HG02938 (cell line): ENCODE results near the gene SPNS3.

Experiments used
- ATAC-seq: cut with Tn5 transposase; IDR thresholded peaks from one replicate; pipeline ENCODE4 v1.9.1; 2021; ENCODE audit warnings: mild to moderate bottlenecking, moderate library complexity; ENCODE audit not compliant: unreplicated experiment

The SPNS3 gene, protein sequence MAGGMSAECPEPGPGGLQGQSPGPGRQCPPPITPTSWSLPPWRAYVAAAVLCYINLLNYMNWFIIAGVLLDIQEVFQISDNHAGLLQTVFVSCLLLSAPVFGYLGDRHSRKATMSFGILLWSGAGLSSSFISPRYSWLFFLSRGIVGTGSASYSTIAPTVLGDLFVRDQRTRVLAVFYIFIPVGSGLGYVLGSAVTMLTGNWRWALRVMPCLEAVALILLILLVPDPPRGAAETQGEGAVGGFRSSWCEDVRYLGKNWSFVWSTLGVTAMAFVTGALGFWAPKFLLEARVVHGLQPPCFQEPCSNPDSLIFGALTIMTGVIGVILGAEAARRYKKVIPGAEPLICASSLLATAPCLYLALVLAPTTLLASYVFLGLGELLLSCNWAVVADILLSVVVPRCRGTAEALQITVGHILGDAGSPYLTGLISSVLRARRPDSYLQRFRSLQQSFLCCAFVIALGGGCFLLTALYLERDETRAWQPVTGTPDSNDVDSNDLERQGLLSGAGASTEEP

DNA sequence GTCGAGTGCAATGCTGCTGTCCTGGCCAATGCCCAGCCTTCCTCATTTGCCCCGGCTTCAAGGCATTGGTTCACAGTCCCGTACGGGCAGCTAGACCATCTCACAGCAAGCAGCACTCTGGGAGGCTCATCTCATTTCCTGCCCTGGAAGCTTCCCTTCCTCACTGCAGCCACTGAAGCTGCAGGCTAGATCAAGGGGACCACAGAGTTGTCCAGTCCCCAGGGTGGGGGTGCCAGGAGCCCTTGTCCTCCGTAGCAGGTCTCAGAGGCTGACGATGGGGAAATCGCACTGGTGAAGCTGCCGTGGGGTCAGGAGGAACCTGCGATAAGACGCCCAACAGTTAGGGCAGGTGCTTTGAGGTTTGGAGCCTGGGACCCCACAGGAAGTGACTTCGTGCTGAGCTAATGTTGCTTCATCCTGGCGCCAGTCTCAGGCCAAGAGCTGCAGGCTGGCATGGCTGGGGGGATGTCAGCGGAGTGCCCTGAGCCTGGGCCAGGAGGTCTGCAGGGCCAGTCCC is at the start of gene SPNS3:
SPNS3 (plus strand) TSS at position 426 of the 517 bp plus-strand sequence; CDS start at position 454, 28 bp downstream.
- ATAC-seq: no peak

DNA sequence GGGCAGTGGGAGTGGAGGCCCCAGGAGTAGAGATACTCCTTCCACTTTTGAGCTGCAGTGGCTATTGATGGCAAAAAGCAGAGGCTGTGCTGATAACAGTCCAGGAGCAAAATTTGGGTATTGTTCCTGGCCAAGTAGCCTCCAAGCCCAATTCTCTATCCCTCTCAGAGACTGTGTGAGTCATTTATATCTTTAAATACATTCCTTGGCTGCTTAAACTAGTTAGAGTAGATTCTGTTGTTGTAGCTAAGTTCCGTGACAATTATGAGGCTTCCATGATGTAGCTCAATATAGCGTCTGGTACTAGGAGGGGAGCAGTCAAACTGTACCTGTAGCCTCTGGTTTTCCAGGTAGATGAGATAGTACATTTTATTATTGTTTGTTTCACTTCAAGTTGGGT is 47.3 kb upstream of the SPNS3 start:
- ATAC-seq: no peak

DNA sequence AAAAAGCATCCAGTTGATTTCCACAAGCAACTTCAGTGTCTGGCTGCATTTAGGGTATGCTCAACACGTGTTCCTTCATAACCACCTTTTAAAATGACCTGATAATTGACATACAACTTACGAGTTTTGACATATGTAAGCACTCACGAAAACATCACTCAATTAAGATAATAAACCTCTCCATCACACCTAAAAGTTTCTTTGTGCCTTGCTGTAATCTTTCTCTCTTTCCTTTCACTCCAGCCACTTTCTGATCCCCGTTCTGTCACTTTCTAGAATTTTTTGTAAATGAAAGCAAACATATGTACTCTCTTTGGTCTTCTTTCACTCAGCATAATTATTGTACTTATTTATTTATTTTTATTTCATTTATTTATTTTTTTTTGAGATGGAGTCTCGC is 46.6 kb upstream of the SPNS3 start:
- no peak for ATAC-seq

DNA sequence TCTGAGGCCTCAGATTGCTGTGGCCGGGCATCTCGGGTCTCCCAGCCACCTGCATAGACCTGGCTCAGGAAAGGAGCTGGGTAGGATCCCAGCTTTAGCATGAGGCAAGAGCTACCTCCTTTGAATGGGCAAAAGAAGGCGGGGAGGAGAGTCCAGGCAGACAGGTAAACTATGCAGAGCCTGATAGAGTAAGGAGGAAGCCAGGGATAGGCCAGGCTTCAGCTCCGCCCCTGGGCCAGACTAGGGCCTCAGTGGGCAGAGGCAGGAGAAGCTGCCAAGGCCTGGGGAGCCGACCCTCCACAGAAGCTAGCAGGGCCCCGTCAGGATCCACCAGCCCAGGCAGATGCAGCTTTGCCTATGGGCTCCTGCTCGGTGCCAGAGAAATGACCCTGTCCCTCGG is 44.7 kb upstream of the SPNS3 start:
- ATAC-seq: no peak

DNA sequence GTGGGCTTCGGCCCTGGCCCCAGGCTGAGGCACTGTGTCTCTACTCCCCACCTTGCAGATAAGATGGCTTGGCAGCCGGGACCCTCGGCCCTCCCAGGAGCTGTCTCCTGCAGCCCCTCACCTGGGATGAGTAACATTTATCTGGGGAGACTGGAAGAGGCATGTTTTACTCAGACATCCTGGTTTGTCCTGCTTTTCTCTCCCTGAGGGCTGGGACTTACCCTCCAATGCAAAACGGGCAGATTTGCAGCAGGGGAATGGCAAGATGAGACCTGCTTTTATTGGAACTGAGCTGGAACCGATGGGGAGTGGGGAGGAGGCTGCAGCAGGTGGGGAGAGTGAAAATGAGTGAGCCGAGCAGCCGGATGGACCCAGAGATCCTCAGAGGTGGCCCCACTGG is 39.9 kb upstream of the SPNS3 start:
- ATAC-seq: no peak

DNA sequence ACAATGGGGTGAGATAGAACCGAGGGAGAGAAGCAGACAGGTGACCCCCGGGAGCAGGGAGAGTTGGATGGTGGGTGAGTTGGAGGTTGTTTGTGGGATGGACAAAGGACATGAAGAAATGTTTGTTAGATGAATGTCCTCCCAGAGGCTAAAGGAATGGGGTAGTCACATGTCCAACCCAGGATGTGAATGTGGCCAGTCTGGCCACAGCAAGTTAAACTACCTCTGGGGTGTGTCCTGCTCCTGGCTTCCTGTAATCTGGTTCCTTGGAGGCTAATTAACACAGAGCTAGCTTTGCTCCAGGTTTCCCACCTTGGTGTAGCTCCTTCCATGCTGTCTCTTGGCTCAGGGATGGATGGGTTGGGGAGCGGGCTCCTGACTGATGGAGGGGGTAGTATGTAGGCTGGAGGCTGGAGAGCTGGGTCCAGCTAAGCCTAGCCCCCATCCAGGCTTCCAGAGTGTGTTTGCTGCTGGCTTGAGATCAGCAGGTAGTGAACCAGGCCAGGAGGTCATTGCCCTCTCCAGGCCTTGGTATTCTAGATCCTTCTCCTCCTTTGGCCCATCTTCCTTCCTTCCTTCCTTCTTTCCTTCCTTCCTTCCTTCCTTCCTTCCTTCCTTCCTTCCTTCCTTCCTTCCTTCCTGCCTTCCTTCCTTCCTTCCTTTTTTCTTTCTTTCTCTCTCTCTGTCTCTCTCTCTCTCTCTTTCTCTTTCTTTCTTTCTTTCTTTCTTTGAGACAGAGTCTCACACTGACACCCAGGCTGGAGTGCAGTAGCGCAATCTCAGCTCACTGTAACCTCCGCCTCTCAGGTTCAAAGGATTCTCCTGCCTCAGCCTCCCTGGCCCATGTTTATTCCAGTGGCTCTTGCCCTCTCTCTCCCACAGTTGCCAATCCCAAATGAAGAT is 39.3 kb upstream of the SPNS3 start:
- no peak for ATAC-seq

DNA sequence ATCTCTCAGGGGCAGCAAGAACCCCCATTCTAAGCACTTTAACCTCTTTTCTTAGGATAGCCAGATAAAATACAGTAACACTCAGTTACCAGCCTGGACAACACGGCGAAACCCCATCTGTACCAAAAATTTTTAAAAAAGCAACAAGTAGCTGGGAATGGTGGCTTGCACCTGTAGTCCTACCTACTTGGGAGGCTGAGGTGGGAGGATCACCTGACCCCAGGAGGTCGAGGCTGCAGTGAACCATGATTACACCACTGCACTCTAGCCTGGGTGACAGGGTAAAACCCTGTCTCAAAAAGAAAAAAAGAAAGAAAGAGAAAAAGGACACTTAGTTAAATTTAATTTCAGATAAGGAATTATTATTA is 38.6 kb upstream of the SPNS3 start:
- ATAC-seq: no peak

DNA sequence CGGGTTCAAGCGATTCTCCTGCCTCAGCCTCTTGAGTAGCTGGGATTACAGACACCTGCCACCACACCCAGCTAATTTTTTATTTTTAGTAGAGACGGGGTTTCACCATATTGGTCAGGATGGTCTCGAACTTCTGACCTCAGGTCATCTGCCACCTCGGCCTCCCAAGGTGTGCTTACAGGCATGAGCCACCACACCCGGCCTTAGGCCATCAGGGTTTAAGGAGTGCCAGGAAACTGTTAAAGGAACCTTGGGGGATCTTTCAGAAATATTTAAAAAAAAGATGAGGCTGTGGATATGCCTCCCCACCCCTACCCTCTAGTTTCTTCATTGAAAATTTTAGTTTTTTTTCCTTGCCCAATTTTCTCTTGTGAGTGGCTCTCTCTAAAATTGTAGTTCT is 35.9 kb upstream of the SPNS3 start:
- ATAC-seq: no peak

DNA sequence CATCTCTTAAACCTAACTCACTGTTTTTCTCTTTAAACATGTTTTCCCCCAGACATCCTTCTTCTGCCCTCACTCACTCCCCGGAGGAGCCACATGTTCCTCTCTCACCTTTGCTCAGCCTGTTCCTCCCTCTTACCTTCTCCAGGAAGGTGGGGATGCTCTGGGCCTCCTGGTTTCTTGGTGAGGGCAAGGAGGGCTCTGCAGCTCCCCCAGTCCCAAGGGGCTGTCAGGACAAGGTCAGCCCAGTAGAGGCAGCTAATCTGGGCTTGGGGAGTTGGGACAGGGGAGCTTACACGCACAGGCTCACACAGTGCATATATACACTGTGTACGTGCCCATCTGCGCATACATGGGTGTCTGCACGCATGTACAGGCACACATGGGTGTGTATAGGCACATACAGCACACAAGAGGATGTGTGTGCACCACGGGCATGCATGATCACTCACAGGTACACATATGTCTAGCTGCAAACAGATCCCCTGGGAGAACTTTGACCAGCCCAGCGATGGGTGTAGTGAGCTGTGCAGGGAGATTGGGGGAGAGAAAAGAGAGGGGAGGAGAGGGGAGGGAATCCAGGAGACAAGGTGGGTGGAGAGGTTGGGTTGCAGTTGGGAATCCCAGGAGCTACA is 28.6 kb upstream of the SPNS3 start:
- ATAC-seq: no peak

DNA sequence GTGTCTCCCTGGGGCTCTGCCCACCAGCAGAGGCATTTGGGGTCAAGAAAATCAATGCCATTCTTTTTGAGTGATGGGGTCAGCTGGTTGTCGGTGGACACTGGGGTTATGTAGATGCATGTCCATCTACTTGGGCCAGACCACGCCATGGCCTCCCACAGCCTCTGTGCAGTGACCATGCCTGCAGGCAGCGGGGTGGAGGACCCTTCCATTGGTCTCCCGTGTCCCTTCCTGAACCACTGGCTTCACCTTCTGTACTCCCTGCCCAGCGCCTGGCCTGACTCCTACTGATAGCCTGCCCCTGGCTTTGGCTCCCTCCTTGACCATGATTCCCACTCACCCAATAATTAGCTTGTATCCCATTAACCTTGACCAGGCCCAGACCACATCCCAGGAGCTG is 28.0 kb upstream of the SPNS3 start:
- ATAC-seq: no peak

DNA sequence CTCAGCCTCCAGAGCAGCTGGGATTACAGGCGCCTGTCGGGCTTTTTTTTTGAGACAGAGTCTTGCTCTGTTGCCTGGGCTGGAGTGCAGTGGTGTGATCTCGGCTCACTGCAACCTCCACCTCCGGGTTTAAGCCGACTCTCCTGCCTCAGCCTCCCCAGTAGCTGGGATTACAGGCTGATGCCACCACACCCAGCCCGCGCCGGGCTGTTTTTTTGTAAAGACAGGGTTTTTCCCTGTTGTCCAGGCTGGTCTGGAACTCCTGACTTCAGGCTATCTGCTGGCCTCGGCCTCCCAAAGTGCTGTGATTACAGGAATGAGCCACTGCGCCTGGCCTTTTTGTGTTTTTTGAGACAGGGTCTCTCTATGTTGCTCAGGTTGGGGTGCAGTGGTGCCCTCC is 27.4 kb upstream of the SPNS3 start:
- no peak for ATAC-seq

DNA sequence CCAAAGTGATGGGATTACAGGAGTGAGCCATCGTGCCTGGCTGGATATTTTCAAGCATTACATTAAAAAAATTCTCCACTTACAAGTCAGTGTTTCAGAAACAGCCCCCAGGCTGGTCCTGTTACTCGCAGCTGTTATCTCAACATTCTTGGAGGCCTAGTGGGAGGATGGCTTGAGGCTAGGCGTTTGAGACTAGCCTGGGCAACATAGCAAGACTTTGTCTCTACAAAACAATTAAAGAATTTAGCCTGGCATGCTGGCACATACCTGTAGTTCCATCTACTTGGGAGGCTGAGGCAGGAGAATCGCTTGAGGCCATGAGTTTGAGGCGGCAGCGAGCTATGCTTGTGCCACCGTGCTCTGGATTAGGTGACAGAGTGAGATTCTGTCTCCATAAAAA is 26.5 kb upstream of the SPNS3 start:
- ATAC-seq: no peak

DNA sequence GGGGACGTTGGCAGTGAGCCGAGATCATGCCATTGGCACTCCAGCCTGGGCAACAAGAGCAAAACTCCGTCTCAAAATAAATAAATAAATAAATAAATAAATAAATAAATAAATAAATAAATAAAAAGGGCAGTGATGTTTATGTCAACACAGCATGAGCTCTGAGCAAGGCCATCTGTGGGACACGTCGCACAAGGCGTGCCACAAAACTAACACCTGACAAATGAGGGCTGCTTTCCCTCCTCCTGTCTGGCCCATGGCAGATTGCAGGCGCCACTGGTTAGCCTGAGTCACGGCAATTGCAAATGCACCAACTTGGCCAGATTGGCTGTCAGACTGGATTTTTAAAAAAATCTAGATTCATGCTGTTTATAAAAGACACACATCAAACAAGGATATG is 25.9 kb upstream of the SPNS3 start:
- ATAC-seq: no peak

DNA sequence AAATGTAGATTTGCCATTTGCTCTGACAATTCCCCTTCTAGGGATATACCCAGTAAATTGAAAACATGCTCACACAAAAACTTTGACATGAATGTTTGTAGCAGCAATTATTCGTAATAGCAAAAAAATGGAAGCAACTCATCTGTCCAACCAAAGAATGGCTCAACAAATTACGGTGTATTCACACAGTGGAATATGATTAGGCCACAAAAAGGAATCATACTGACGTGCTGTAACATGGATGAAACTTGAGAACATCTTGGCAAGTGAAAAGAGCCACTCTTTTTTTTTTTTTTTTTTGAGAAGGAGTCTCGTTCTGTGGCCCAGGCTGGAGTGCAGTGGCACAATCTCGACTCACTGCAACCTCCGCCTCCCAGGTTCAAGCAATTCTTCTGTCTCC is 24.1 kb upstream of the SPNS3 start:
- no peak for ATAC-seq

DNA sequence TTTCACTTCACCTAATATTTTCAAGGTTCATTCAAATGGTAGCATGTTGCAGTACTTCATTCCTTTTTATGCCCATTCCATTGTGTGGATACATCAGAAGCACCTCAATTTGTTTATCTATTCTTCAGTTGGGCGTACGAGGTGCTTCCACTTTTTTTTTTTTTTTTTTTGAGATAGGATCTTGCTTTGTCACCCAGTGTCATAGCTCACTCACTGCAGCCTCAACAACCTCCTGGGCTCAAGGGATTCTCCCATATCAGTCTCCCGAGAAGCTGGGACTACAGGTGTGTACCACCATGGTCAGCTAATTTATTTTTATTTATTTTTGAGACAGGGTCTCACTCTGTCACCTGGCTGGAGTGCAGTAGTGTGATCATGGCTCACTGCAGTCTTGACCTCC is 22.5 kb upstream of the SPNS3 start:
- ATAC-seq: no peak

DNA sequence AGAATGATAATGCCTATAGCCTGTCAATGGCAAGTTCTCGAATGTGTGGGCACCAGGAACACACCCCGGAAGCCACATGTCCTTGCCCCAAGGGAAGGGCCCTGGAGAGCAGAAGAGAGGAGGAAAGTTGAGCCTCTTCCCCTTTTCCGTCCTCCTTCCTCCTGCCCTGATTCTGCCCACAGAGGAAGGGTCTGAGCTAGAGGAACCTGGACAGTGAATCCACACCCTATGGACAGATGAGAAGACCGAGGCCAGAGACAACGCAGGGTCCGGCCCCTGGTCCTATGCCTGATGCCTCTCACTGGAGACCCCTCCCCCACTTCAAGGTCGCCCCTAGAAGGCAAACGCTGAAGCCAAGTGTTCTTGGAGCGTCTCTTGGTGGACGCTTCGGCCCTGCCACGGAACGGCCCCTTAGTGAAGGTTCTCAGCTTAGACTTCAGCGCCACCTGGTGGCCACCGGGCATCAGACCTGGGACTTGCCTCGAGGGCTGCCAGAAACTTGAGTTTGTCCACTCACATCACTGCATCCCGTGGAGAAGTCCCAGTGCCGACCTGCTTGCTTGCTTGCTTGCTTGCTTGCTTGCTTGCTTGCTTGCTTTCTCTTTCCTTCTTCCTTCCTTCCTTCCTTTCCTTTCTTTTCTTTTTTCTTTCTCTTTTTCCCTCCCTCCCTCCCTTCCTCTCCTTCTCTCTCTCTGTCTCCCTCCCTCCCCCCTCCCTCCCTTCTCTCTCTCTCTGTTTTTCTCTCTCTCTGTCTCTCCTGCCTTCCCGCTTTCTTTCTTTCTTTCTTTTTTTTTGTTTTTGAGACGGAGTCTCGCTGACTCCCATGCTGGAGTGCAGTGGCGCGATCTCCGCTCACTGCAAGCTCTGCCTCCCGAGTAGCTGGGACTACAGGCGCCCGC is 20.6 kb upstream of the SPNS3 start:
- ATAC-seq: no peak

DNA sequence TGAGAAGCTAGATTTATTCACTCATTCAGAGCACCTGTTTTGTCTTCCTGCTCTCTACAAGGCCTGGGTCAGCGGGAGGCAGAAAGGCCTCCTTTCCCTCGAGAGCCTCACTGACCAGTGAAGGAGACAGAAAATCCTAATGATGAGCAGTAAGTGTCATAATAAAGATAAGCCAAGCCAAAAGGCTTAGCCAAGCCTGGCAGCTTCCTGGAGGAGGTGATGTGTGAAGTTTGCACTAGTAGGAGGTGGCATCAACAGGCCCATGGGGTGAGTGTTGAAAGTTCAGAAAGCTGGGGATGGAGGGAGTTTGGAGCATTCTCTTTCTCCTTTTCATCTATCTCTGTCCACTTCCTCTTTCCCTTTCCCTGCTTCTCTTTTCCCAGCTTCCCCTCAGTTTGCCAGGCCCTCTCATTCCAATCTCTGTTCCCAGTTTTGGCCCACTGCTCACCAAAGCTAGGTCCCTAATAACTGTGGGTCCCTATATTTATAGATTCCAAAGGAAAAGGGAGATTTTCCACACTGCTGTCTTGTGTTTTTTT is 16.5 kb upstream of the SPNS3 start:
- no peak for ATAC-seq

DNA sequence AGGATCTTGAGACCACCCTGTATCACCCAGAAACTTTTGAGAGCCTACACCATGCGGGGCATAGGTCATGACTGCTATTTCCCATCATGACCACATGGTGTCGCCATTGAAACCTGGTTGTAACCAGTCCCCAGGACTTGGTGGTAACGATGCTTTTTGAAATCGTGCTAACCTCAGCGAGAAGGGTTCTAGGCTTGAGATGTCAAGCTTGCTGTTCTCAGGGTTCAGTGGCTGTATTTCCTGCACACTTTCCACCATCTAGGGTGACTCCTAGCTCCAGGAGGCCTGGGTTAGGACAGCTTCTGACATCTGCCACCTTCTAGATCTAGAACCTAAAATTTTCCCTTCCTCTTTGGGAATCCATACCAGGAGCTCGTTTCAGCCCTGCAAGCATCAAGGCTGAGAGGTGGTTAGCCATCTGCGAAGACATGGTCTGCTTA is 13.0 kb upstream of the SPNS3 start:
- ATAC-seq: no peak

DNA sequence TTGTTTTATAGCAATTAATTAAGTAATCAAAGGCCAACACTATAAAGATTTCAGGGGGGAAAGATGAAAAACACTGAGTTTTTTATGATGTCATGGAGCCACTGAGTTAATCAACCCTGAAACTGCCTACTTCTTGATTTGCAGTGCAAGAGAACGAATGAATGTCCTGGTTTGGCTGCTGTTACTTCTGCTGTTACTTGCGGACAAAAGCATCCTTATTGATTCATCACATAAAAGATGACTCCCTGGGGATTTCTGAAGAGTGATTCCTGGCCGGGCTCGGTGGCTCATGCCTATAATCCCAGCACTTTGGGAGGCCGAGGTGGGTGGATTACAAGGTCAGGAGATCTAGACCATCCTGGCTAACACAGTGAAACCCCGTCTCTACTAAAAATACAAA is 10.9 kb upstream of the SPNS3 start:
- ATAC-seq: no peak

DNA sequence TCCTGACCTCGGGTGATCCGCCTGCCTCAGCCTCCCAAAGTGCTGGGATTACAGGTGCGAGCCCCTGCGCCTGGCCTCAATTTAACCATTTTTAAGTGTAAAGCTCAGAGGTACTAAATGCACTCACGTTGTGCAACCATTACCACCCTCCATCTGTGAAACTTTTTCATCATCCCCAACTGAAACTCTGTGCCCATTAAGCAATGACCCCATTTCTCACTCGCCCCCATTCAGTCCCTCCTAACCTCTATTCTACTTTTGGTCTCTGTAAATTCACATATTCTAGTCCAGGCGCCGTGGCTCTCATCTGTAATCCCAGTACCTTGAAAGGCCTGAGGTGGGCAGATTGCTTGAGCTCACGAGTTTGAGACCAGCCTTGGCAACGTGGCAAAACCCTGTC is 8.3 kb upstream of the SPNS3 start:
- no peak for ATAC-seq
